ENCODE data around the gene AKT1S1.
"Not testable (repeated sequence)": the region's sequence is repeated elsewhere in the genome, so short reads cannot be mapped to it uniquely, and the experiment has no call there.

Gene AKT1S1

GRCh38 chr19:49837009-49837310 lies 40.2 kb downstream of the AKT1S1 start:
- no peak for DNase-seq (ENCODE audit: low read depth in 2 of 2)

- no peak for DNase-seq (ENCODE audit: low read depth in 2 of 2)
These were observed 40.8 kb downstream of the AKT1S1 start for GRCh38 chr19:49836176-49837008.

- DNase-seq (ENCODE audit: low read depth in 2 of 2) = no peak
These were observed 41.6 kb downstream of the AKT1S1 start for GRCh38 chr19:49835562-49835961.

GRCh38 chr19:49833599-49833998 lies 43.6 kb downstream of the AKT1S1 start:
- DNase-seq (ENCODE audit: low read depth in 2 of 2) = no peak

GRCh38 chr19:49832556-49832955 lies 44.6 kb downstream of the AKT1S1 start:
- no peak for DNase-seq (ENCODE audit: low read depth in 2 of 2)

- no peak for DNase-seq (ENCODE audit: low read depth in 2 of 2)
These were observed 45.6 kb downstream of the AKT1S1 start for GRCh38 chr19:49831592-49831991.

GRCh38 chr19:49830766-49831165 lies 46.4 kb downstream of the AKT1S1 start:
- no peak for DNase-seq (ENCODE audit: low read depth in 2 of 2)

- DNase-seq (ENCODE audit: low read depth in 2 of 2) = no peak
These were observed 47.4 kb downstream of the AKT1S1 start for GRCh38 chr19:49829721-49830120.

- DNase-seq (ENCODE audit: low read depth in 2 of 2) = no peak
These were observed 48.0 kb downstream of the AKT1S1 start for GRCh38 chr19:49829200-49829599.

- DNase-seq (ENCODE audit: low read depth in 2 of 2) = no peak
These were observed 50.1 kb downstream of the AKT1S1 start for GRCh38 chr19:49827034-49827433.

GRCh38 chr19:49824662-49825061 lies 52.5 kb downstream of the AKT1S1 start:
- no peak for DNase-seq (ENCODE audit: low read depth in 2 of 2)

GRCh38 chr19:49823472-49823871 lies 53.7 kb downstream of the AKT1S1 start:
- DNase-seq (ENCODE audit: low read depth in 2 of 2) = no peak

GRCh38 chr19:49820125-49820524 lies 57.0 kb downstream of the AKT1S1 start:
- no peak for DNase-seq (ENCODE audit: low read depth in 2 of 2)

GRCh38 chr19:49819452-49820115 lies 57.6 kb downstream of the AKT1S1 start:
- DNase-seq (ENCODE audit: low read depth in 2 of 2) = not testable (repeated sequence)

Measured in activated CD8-positive, alpha-beta memory T cell treated with anti-CD3 and anti-CD28 coated beads for 4 hours (primary cell).